Measurements from ENCODE around the gene PRKAG2. TPM values are rescaled to one million over a fixed set of nuclear protein-coding genes. Genes with fewer than 3 reads are reported as not detected.
A peak's percentile ranks its signal among the peaks of the same experiment; 100 is the strongest.
"Not testable (repeated sequence)": the region's sequence is repeated elsewhere in the genome, so short reads cannot be mapped to it uniquely, and the experiment has no call there.

PRKAG2 gene
- total RNA-seq, 1 donor from 2014 or later, result 35.6 TPM

GRCh38 chr7:151917791-151918509 lies 41.0 kb upstream of the PRKAG2 start:
- TF ChIP-seq, protein P1, sequence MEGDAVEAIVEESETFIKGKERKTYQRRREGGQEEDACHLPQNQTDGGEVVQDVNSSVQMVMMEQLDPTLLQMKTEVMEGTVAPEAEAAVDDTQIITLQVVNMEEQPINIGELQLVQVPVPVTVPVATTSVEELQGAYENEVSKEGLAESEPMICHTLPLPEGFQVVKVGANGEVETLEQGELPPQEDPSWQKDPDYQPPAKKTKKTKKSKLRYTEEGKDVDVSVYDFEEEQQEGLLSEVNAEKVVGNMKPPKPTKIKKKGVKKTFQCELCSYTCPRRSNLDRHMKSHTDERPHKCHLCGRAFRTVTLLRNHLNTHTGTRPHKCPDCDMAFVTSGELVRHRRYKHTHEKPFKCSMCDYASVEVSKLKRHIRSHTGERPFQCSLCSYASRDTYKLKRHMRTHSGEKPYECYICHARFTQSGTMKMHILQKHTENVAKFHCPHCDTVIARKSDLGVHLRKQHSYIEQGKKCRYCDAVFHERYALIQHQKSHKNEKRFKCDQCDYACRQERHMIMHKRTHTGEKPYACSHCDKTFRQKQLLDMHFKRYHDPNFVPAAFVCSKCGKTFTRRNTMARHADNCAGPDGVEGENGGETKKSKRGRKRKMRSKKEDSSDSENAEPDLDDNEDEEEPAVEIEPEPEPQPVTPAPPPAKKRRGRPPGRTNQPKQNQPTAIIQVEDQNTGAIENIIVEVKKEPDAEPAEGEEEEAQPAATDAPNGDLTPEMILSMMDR (IDR thresholded peaks at IDR 0.05), result no peak
- Histone ChIP-seq H3K36me3 (no peaks in the 10 kb centered on the region), H3K27me3 (no peaks in the 10 kb centered on the region), H3K4me1 (peaks cover 18% of the 10 kb centered on the region), H3K27ac (peak overlapping the region; percentile 56), H3K9me3 (peaks cover 6% of the 10 kb centered on the region), H3K4me3 (no peak overlapping the region)
- DNase-seq, result no peak
- ATAC-seq, result peak; percentile 71
- intact Hi-C loops (cut with DNase I), result no loop called here

DNA sequence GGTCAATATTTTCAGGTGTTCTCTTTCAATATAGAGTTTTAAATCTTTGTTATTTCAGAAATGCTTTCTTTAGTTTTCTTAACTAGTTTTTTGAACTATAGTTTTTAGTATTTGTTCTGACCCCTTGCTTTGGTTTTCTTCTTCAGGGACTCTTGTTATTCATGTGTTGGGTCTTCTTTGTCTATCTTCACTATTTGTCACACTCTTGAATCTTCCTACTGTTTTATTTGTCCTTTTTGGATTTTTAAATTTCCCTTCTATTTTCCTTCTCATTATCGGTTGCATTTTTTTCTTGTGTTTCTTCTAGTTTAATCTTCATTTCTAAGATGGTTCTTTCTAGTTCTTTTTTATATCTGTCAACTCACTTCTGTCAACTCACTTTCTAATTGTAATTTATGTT lies 37.1 kb upstream of the PRKAG2 start:
- H3K27ac ChIP-seq, result no peak overlapping the region
- no peak overlapping the region for H3K4me3 ChIP-seq
- H3K36me3 ChIP-seq, result no peaks in the 10 kb centered on the region
- intact Hi-C loops (cut with DNase I), result no loop called here
- ATAC-seq (no peak), DNase-seq (no peak)
- peaks cover 14% of the 10 kb centered on the region for H3K4me1 ChIP-seq
- H3K27me3 ChIP-seq, result no peaks in the 10 kb centered on the region
- TF ChIP-seq, protein P1 (IDR thresholded peaks at IDR 0.05), result no peak
- peaks cover 6% of the 10 kb centered on the region for H3K9me3 ChIP-seq

GRCh38 chr7:151910655-151911054 lies 33.7 kb upstream of the PRKAG2 start:
- intact Hi-C loops (cut with DNase I); H3K27ac ChIP-seq; H3K9me3 ChIP-seq; H3K27me3 ChIP-seq; H3K36me3 ChIP-seq; ATAC-seq; DNase-seq; H3K4me3 ChIP-seq; H3K4me1 ChIP-seq: not testable (repeated sequence)

DNA sequence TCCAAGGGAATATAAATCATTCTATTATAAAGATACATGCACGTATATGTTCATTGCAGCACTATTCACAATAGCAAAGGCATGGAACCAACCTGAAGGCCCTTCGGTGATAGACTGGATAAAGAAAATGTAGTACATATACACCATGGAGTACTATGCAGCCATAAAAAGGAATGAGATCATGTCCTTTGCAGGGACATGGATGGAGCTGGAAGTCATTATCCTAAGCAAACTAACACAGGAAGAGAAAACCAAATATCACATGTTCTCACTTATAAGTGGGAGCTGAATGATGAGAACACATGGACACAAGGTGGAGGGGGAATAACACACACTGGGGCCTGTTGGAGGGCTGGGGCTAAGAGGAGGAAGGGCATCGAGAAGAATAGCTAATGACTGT lies 30.2 kb upstream of the PRKAG2 start:
- H3K27ac ChIP-seq; ATAC-seq; H3K4me3 ChIP-seq; H3K9me3 ChIP-seq; H3K4me1 ChIP-seq; H3K36me3 ChIP-seq; DNase-seq; intact Hi-C loops (cut with DNase I); H3K27me3 ChIP-seq: not testable (repeated sequence)

DNA sequence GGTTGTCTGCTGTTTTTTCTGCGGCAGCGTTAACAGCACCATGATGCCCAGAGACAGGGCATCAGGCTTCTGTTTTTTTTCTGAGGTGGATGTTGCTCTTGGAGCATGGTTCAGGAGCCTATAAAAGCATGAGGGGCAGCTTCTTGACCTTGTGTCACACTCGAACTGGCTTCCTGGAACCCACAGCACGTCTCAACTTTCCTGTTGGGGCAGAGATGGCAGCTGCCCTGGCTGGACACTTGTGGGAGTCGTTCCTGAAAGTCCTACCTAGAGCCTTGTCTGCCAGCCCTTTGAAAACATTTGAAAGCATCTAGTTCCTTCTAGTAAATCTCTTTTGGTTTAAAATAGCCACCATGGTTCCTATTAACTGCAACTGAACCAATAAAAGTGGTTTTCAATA lies 28.9 kb upstream of the PRKAG2 start:
- TF ChIP-seq, protein P1 (IDR thresholded peaks at IDR 0.05), result no peak

GRCh38 chr7:151905353-151905752 lies 28.4 kb upstream of the PRKAG2 start:
- H3K4me1 ChIP-seq, result no peaks in the 10 kb centered on the region
- DNase-seq, result no peak
- H3K9me3 ChIP-seq, result no peaks in the 10 kb centered on the region
- H3K27me3 ChIP-seq, result no peaks in the 10 kb centered on the region
- no peak for ATAC-seq
- no peak overlapping the region for H3K4me3 ChIP-seq
- TF ChIP-seq, protein P1 (IDR thresholded peaks at IDR 0.05), result no peak
- intact Hi-C loops (cut with DNase I), result no loop called here
- H3K27ac ChIP-seq, result no peak overlapping the region
- H3K36me3 ChIP-seq, result no peaks in the 10 kb centered on the region

More for the DNA sequence above, 28.9 kb upstream of the PRKAG2 start:
- no peak overlapping the region for H3K27ac ChIP-seq
- no peak for ATAC-seq
- no peaks in the 10 kb centered on the region for H3K9me3 ChIP-seq
- intact Hi-C loops (cut with DNase I), result no loop called here
- no peak for DNase-seq
- no peaks in the 10 kb centered on the region for H3K27me3 ChIP-seq
- no peak overlapping the region for H3K4me3 ChIP-seq
- H3K36me3 ChIP-seq, result no peaks in the 10 kb centered on the region
- no peaks in the 10 kb centered on the region for H3K4me1 ChIP-seq

DNA sequence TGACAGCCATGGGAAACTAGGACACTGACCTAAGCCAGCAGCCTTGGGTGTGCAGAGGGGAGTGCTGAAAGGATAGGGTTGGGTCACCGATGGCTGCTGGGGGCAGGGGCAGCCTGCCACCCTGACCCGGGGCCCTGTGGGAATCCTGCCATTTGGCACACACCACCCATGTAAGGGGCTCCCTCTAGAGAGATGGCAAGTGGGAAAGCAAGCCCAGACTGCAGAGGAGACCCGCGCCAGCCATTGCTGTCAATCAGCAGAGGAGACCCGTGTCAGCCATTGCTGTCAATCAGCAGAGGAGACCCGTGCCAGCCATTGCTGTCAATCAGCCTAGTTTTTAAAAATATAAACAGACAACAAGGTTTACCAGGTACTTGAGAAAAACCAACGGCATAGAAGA lies 27.4 kb upstream of the PRKAG2 start:
- Histone ChIP-seq H3K4me3 (no peak overlapping the region), H3K36me3 (no peaks in the 10 kb centered on the region), H3K9me3 (no peaks in the 10 kb centered on the region), H3K27me3 (no peaks in the 10 kb centered on the region), H3K4me1 (no peaks in the 10 kb centered on the region), H3K27ac (no peak overlapping the region)
- intact Hi-C loops (cut with DNase I), result no loop called here
- no peak for DNase-seq
- peak; percentile 22 for ATAC-seq
- TF ChIP-seq, protein P1 (IDR thresholded peaks at IDR 0.05), result no peak

Data from upper lobe of right lung (tissue), 1 donor.